ENCODE results near the gene GMCL1. TPM values are rescaled to one million over a fixed set of nuclear protein-coding genes. Genes with fewer than 3 reads are reported as not detected.
A peak's percentile ranks its signal among the peaks of the same experiment; 100 is the strongest.

The GMCL1 gene
- total RNA-seq (10 to 100 TPM; 13.4 to 31.1 TPM), polyA plus RNA-seq (1 to 10 TPM; 6.8 to 8.1 TPM)
- long read RNA-seq, donor 1, full-length matches to known transcripts, result 13 of 13 reads
- long read RNA-seq, donor 1, partial matches to known transcripts, result 0 of 13 reads
- long read RNA-seq, donor 1, other reads (novel, unspliced or antisense), result 0 of 13 reads
- long read RNA-seq, donor 2, full-length matches to known transcripts, result 3 of 3 reads
- long read RNA-seq, donor 2, partial matches to known transcripts, result 0 of 3 reads
- long read RNA-seq, donor 2, other reads (novel, unspliced or antisense), result 0 of 3 reads
- long read RNA-seq, donor 3, full-length matches to known transcripts, result 5 of 5 reads
- long read RNA-seq, donor 3, partial matches to known transcripts, result 0 of 5 reads
- long read RNA-seq, donor 3, other reads (novel, unspliced or antisense), result 0 of 5 reads
- long read RNA-seq, donor 4, full-length matches to known transcripts, result 1 of 1 reads
- long read RNA-seq, donor 4, partial matches to known transcripts, result 0 of 1 reads
- long read RNA-seq, donor 4, other reads (novel, unspliced or antisense), result 0 of 1 reads
- long read RNA-seq, donor 5, full-length matches to known transcripts, result 8 of 8 reads
- long read RNA-seq, donor 5, partial matches to known transcripts, result 0 of 8 reads
- long read RNA-seq, donor 5, other reads (novel, unspliced or antisense), result 0 of 8 reads

GRCh38 chr2:69829256-69830044 is at the start of gene GMCL1:
TSS of gene GMCL1 (plus strand) at chr2:69829660. CDS start at chr2:69829893, 233 bp downstream.
- no peaks in the 10 kb centered on the region for H3K27me3 ChIP-seq (ENCODE audit: control insufficient read depth in 3 of 3, insufficient read depth in 3 of 3, low read length in 2 of 3)
- 0 to 1% methylated on average over 73 to 74 of the region's 74 CpGs for WGBS, 2 donors
- TF ChIP-seq, protein P1, sequence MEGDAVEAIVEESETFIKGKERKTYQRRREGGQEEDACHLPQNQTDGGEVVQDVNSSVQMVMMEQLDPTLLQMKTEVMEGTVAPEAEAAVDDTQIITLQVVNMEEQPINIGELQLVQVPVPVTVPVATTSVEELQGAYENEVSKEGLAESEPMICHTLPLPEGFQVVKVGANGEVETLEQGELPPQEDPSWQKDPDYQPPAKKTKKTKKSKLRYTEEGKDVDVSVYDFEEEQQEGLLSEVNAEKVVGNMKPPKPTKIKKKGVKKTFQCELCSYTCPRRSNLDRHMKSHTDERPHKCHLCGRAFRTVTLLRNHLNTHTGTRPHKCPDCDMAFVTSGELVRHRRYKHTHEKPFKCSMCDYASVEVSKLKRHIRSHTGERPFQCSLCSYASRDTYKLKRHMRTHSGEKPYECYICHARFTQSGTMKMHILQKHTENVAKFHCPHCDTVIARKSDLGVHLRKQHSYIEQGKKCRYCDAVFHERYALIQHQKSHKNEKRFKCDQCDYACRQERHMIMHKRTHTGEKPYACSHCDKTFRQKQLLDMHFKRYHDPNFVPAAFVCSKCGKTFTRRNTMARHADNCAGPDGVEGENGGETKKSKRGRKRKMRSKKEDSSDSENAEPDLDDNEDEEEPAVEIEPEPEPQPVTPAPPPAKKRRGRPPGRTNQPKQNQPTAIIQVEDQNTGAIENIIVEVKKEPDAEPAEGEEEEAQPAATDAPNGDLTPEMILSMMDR (IDR thresholded peaks at IDR 0.05; ENCODE audit: control extremely low read depth, extremely low read depth), result no peak
- ATAC-seq (ENCODE audit: insufficient read depth, low FRiP score), result peak; percentile 98
- peak within 1 kb of the TSS; percentile 88 to 93 for H3K27ac ChIP-seq (ENCODE audit: low read depth in 1 of 2, low read length in 1 of 2)
- H3K4me1 ChIP-seq (ENCODE audit: control insufficient read depth in 5 of 5, insufficient read depth in 5 of 5, low read length in 5 of 5), result peaks cover 2 to 12% (median 8%) of the 10 kb centered on the region in 5 donors
- H3K4me3 ChIP-seq, result peak within 1 kb of the TSS; percentile 84
- no peaks in the 10 kb centered on the region for H3K36me3 ChIP-seq (ENCODE audit: control insufficient read depth in 4 of 4, insufficient read depth in 4 of 4, low read length in 4 of 4)
- DNase-seq, result peak; percentile 97 to 98 (median 98)
- peak within 1 kb of the TSS; percentile 88 to 89 for H3K9ac ChIP-seq (ENCODE audit: insufficient read depth in 1 of 2, low read length in 2 of 2)
- H3K9me3 ChIP-seq (ENCODE audit: control insufficient read depth in 4 of 4, insufficient read depth in 3 of 4, low read length in 3 of 4), result no peaks in the 10 kb centered on the region

DNA sequence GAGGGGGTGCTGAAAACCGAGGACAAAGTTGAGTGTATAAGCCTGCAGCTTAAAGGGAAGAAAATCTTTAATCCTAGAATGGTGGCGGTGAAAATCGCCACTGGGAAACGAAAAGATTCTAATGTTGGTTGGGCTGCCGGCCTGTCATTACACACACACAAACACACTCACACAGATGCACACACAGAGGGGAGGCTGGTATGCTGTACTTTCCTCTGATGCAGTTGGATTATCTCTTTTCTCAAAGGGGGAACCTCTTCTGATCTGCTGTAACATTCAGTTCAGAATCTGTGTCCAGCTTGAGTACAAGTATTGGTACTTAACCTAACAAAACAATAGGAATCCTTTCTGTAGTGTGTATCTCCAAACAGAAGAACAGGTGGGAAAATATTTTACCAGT is 48.5 kb upstream of the GMCL1 start:
- H3K27ac ChIP-seq (ENCODE audit: low read depth in 1 of 2, low read length in 1 of 2), result peak overlapping the region in 1 of 2 donors; percentile 63
- no peak overlapping the region for H3K9ac ChIP-seq (ENCODE audit: insufficient read depth in 1 of 2, low read length in 2 of 2)
- H3K9me3 ChIP-seq (ENCODE audit: control insufficient read depth in 4 of 4, insufficient read depth in 3 of 4, low read length in 3 of 4), result peaks cover 0 to 2% (median 0%) of the 10 kb centered on the region in 4 donors
- no peaks in the 10 kb centered on the region for H3K27me3 ChIP-seq (ENCODE audit: control insufficient read depth in 3 of 3, insufficient read depth in 3 of 3, low read length in 2 of 3)
- H3K4me1 ChIP-seq (ENCODE audit: control insufficient read depth in 5 of 5, insufficient read depth in 5 of 5, low read length in 5 of 5), result peaks cover 0 to 6% (median 4%) of the 10 kb centered on the region in 5 donors
- H3K4me3 ChIP-seq, result no peak overlapping the region
- TF ChIP-seq, protein P1 (IDR thresholded peaks at IDR 0.05; ENCODE audit: control extremely low read depth, extremely low read depth), result no peak
- no peak for ATAC-seq (ENCODE audit: insufficient read depth, low FRiP score)
- H3K36me3 ChIP-seq (ENCODE audit: control insufficient read depth in 4 of 4, insufficient read depth in 4 of 4, low read length in 4 of 4), result no peaks in the 10 kb centered on the region
- 58 to 62% methylated on average over 5 of the region's 5 CpGs for WGBS, 2 donors
- DNase-seq, result peak in 1 of 3 donors; percentile 17

DNA sequence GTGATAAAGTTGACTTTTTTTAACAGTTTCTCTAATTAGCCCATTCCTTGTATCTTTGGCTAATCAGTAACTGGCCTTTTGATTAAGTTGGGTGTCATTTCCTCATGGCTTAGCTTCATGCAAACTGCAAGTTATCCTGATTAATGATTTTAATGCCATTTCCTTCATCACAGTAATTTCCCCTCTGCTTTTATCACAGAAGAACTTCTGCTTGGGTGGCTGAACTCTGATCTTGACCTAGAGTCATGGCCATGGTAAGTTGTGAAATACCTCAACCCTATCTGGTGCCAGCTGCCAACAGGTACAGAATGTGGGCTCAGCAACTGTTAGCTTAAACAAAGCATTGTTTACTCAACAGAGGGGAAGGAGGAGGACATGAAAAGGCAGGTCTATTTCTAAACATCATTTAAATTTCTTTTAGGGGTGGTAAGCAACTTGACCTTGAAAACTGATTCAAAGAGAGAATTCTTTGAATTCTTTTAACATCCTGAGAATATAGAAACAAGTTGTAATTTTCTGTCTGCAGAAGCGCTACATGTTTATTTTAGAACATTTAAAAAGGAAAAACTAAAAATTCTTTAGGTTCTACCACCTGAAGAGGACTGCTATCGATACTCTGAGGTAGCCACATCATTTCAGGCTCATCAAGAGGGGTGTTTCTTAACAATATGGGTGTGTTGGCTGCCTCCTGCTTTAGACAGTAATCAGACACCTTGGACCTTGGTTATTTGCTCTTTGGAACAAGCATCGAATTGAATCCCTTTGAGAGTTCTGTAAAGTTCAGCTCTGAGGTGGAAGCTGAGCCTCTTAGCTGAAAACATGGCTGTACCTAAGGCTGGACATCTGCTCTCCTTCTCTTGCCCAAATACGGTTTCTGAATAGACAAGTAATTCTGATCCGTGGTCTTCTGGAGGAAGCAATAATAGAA is 47.9 kb upstream of the GMCL1 start:
- Histone ChIP-seq H3K9ac (ENCODE audit: insufficient read depth in 1 of 2, low read length in 2 of 2) (no peak overlapping the region), H3K4me3 (no peak overlapping the region), H3K27me3 (ENCODE audit: control insufficient read depth in 3 of 3, insufficient read depth in 3 of 3, low read length in 2 of 3) (no peaks in the 10 kb centered on the region), H3K27ac (ENCODE audit: low read depth in 1 of 2, low read length in 1 of 2) (peak overlapping the region in 1 of 2 donors; percentile 72), H3K9me3 (ENCODE audit: control insufficient read depth in 4 of 4, insufficient read depth in 3 of 4, low read length in 3 of 4) (no peaks in the 10 kb centered on the region), H3K36me3 (ENCODE audit: control insufficient read depth in 4 of 4, insufficient read depth in 4 of 4, low read length in 4 of 4) (no peaks in the 10 kb centered on the region), H3K4me1 (ENCODE audit: control insufficient read depth in 5 of 5, insufficient read depth in 5 of 5, low read length in 5 of 5) (peaks cover 0 to 6% (median 4%) of the 10 kb centered on the region in 5 donors)
- TF ChIP-seq, protein P1 (IDR thresholded peaks at IDR 0.05; ENCODE audit: control extremely low read depth, extremely low read depth), result no peak
- peak in 2 of 3 donors; percentile 16 to 49 for DNase-seq
- ATAC-seq (ENCODE audit: insufficient read depth, low FRiP score), result peak; percentile 54
- WGBS, 2 donors, result 49 to 54% methylated on average over 5 of the region's 5 CpGs

Data from lung (tissue), 16 donors.